ENCODE measurements around the gene NEUROD2.

NEUROD2 gene

GRCh38 chr17:39634384-39634871, 26.7 kb upstream of the NEUROD2 start:
- peak; percentile 48 for DNase-seq

GRCh38 chr17:39633570-39634183, 26.0 kb upstream of the NEUROD2 start:
- no peak for DNase-seq

- DNase-seq = no peak
Observed at GRCh38 chr17:39632153-39632941, 24.6 kb upstream of the NEUROD2 start.

GRCh38 chr17:39631403-39631802, 23.7 kb upstream of the NEUROD2 start:
- no peak for DNase-seq

- DNase-seq = no peak
Observed at GRCh38 chr17:39629898-39630297, 22.2 kb upstream of the NEUROD2 start.

- no peak for DNase-seq
Observed at GRCh38 chr17:39629494-39629880, 21.8 kb upstream of the NEUROD2 start.

- no peak for DNase-seq
Observed at GRCh38 chr17:39628655-39629493, 21.2 kb upstream of the NEUROD2 start.

GRCh38 chr17:39627712-39628516, 20.2 kb upstream of the NEUROD2 start:
- DNase-seq = no peak

GRCh38 chr17:39627047-39627711, 19.5 kb upstream of the NEUROD2 start:
- no peak for DNase-seq

GRCh38 chr17:39626171-39627046, 18.7 kb upstream of the NEUROD2 start, which contains the start of gene PPP1R1B:
Gene PPP1R1B (plus strand): TSS chr17:39626952. CDS start chr17:39627393, 441 bp downstream.
- DNase-seq = no peak

GRCh38 chr17:39625198-39625785, 17.6 kb upstream of the NEUROD2 start:
- DNase-seq = no peak

GRCh38 chr17:39624313-39624712, 16.6 kb upstream of the NEUROD2 start:
- no peak for DNase-seq

- DNase-seq = peak; percentile 87
Observed at GRCh38 chr17:39623356-39623950, 15.7 kb upstream of the NEUROD2 start.

GRCh38 chr17:39622380-39623006, 14.8 kb upstream of the NEUROD2 start:
- DNase-seq = no peak

- DNase-seq = peak; percentile 85
Observed at GRCh38 chr17:39621523-39622379, 14.0 kb upstream of the NEUROD2 start.

GRCh38 chr17:39619786-39620101, 12.0 kb upstream of the NEUROD2 start:
- DNase-seq = no peak

- DNase-seq = no peak
Observed at GRCh38 chr17:39618956-39619785, 11.5 kb upstream of the NEUROD2 start.

Measured in RPMI8226 (cell line).